ENCODE measurements around the gene RGMA.

The RGMA gene, protein sequence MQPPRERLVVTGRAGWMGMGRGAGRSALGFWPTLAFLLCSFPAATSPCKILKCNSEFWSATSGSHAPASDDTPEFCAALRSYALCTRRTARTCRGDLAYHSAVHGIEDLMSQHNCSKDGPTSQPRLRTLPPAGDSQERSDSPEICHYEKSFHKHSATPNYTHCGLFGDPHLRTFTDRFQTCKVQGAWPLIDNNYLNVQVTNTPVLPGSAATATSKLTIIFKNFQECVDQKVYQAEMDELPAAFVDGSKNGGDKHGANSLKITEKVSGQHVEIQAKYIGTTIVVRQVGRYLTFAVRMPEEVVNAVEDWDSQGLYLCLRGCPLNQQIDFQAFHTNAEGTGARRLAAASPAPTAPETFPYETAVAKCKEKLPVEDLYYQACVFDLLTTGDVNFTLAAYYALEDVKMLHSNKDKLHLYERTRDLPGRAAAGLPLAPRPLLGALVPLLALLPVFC

DNA sequence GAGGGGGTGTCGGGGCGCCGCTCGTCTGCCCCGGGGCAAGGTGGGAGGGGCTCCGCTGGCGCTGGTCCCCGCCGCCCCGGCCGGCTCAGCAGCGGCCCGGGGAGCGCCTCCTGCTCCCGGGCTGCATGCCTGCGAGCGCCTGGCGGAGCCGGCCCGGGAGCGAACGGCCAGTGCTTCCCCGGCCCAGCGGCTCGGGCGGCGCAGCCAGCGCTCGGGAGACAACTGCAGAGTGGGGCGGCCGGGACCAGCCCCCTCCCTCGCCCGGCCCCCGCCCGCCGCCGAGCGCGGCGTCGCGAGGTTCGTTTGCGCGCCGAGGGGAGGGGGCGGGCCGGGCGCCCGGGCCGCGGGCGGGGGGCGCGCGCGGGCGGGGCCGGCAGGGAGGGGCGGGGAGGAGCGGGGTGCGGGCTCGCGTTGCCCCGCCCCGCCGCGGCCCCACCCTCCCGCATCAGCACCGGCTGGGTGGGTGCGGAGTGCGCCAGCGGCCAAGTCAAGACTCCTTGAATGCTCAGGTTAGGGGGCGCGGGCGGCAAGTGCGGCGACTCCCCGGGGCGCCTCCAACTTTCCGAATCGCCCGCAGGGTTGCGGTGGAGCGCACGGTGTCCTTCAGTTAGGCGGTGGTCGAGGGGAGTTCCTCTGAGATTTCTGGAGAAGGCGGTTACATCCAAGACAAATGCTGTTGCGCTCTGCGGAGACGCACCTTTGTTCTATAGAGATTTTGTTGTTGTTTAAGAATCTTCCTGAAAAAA is at the start of gene RGMA:
TSS of gene RGMA (minus strand) at position 231 of the 746 bp plus-strand sequence. CDS start 279 bp downstream, outside the sequence.
- no peak for DNase-seq

DNA sequence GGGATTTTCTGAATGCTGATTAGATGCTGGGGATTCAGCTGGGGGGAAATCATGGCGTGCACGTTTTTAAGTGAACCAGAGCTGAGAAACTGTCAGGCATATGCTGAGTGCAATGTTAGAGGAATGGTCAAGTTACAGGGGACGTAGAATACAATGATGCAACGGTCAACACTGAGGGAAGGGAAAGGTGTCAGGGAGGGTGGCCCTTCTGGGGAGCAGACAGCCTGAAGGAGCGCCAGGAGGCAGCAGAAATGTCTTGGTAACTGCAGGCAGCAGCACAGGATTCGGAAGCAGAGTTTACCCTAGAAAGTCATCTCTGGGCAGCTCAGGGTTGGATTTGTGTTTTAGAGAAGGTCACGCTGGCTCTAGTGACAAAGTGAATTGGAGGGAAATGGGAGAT is 47.6 kb upstream of the RGMA start:
- DNase-seq = no peak

DNA sequence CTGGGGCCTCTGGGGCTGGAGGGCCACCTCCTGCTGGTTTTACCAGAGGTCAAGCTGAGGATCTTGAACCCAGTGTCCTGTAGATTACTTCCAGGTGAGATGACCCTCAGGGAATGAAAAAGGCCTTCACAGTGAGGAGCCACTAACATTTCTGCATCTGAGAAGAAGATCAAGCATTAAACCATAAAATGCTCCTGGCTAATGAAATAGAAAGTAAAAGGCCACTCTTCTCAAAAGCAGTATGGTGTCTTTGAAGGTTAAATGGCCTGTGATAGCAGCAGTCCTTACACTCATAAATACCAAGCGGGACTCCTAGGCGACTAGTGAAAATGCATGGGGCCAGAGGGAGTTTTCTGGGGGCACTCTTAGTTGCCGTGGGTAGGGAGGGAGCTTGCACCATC is 47.0 kb upstream of the RGMA start:
- DNase-seq = no peak

DNA sequence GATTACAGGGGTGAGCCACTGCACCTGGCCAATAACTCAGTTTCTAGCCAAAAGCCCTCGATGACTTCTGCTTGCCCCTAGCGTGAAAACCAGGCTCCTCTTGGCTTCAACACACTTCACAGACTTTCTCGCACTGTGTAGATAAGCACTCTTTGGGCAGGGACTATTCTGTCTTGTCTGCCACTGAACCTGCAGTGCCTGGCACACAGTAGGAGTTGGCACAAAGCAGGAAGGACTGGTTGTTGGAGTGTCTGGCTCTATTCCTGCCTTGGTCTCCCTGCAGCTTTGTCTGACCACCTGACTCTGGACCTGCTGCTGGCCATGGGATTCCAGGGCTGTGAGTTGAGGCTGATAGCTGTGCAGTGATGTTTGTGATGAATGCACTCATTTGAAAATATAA is 46.4 kb upstream of the RGMA start:
- DNase-seq = no peak

DNA sequence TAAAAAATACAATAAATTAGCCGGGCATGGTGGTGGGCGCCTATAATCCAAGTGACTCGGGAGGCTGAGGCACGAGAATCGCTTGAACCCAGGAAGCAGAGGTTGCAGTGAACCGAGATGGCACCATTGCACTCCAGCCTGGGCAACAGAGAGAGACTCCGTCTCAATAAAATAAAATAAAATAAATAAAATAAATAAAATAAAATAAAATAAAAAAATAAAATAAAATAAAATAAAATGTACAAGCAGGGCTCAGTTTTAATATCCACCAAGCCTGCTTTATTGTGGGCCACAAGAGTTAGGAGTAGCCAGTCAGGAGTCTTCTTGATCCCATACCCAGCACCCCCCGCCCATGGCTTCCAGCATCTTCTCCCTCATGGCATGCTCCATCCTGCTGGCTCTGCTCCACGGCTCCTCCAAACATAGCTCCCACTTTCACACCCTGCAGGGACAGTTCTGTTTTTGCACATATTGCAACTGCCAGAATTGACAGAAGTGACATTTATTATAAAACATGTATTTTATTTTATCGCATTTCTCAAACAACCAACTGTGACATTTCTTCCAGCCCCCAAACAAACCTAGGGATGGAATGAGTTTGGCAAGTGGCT is 42.6 kb upstream of the RGMA start:
- DNase-seq = no peak

DNA sequence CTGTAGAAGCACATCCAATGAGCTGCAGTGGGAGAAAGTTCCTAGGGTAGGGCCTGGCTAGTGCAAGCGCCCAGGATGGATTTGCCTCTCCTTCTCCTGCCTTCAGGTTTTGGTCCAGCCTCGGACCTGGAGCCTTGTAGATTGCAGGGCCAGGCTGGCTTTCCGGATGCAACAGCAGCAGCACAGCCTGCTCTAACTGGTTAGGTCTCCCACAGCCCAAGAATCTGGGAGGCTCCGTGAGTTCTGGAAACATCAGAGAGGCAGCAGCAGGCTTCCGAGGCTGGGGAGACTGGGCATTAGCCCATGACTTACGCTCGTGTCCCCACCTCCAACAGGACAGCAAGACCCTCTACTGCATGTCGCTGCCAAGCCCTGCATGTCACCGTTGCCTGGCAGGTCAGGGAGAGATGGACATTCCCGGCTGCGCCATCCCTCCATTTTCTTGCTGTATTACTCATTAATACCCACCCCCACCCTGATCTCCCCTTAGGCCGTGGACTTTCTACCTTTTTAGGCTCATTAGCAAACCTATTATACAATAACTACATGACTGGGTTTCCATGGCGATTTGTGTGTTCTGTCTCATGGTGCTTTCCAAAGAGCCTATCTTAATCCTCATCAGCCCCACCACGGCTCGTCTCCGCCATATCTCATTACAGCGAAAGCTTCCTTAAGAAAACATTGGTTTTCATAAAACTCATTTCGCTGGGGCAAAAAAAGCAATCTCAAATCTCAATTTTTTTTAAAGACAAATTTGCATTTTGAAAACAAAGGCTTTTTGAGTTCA is 40.9 kb upstream of the RGMA start:
- DNase-seq = no peak

DNA sequence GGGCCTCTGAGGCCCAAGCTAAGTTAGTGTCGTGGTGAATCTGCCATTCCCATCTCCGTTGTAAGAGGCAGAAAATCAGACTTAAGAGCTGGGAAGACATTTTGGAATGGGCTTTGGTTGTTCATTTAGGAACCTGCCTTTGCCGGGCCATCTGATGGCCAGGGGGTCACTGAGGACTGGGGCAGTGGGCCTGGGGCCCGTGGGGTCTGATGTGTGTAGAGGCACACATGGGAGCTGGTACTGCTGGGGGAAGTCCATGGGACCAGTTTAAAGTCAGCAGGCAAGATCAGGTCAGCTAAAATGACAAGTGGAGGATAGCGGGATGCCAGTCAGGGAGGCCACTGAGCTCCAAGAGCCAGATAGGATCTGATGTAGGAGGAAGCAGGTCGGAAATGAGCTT is 38.3 kb upstream of the RGMA start:
- DNase-seq = no peak

DNA sequence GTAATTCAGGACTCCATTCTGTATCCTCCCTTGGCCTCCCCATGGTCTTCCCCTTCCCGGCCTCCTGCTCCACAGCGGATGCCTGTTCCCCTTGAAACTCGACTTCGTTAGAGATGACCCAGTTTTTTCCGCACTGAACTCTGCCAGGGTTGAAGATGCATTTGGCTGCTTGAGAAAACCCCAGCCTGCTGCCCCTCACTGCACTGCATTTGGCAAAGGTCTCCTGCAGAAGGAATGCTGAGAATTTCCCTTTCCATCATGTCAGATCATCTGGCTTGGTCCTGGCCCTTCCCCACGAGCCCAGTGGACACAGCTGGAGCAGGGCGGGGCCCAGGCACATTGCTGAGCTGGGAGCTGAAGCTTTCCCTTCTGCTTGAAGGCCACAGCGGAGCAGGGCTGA is 37.6 kb upstream of the RGMA start:
- no peak for DNase-seq

DNA sequence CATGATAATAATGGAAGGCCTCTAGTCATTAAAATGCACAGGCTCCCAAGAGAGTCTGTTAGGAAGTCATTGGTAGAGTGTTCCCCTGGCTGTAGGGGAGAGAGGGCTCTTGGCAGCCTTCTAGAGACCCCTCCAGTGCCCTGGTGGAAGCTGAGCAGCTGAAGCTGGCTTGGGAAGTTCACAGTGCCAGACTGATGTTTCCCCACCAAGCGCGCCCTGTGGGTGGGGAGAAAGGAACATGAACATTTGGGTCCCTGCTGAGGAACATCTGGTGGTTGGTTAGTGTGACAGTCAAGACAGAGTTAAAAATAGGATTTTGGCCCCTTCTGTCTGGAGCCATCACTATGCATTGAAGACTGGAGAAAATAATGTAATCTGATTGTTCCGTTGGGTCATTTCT is 37.1 kb upstream of the RGMA start:
- DNase-seq = no peak

DNA sequence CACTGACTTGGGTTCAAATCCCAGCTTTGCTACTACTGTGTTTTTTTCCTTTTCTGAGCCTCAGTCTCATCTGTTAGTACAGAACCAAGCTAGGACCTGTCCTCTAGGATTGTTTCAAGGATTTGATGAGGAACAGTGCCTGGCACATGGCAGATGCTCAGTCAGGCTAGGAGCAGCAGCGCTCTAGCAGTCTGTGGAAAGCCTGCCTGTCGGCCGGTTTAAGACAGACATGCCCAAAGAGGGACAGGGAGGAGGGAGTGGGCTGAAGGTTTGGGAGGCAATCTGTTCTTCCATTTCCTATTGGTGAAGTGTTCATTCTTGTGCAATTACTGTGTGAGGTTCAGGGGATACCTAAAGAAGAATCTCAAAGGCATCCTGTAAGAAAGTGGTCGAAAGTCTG is 35.1 kb upstream of the RGMA start:
- no peak for DNase-seq

DNA sequence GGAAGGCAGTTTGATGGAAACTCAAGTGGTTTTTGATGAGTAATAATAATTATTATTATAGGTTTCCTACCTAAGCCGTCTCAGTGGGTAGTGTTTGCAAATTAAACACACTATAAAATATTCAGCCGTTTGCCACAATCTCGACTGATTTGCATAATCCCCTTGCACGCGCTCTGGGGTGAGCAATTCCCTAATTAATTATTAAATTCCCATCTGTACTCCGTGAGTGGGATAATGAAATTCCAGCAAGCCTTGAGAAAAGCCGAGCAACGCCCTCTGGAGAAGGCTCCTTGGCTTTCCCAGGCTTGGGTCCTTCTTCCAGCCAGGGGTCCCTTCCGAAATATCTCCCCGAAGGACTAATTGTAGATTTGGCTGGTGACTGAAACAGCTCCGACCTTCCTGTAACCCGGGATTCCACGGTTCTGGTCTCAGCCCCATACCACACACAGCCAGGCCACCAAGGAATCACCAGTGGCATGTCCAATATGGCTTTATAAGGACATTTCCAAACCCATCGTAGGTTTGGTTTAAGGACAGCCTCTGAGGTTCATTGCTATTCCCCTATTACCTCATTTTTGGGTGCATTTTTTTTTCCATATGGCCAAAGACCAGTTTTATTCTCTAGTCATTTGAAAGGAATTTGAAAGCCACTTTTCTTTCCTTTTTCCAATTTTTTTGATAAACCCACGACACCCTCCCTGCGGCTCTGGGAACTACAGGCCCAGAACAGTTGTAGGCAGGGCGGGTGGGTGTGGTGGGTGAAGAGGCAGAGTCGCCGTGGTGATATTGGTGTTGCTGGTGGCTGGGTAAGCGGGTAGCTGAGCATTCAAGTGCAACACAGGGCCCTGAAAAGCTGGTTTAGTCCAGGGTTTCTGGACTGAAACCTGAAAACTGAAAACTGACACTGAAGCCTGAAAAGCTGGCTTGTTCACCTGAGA is 33.2 kb upstream of the RGMA start:
- no peak for DNase-seq

DNA sequence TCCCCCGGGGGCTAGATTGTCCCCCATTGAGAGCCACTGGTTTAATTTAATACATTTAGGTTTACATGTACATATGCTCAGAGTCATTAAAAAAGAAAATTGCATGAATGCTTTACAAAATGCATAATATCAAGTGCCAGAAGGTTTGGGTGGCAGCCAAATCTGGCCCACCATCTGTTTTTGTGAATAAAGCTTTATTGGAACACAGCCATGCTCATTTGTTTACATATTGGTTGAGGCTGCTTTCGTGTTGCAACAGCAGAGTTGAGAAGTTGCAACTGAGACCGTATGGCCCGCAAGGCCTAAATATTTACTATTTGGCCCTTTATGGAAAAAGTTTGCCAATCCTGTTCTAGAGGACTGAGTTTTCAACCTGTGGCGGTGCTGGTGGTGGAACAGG is 32.1 kb upstream of the RGMA start:
- no peak for DNase-seq

DNA sequence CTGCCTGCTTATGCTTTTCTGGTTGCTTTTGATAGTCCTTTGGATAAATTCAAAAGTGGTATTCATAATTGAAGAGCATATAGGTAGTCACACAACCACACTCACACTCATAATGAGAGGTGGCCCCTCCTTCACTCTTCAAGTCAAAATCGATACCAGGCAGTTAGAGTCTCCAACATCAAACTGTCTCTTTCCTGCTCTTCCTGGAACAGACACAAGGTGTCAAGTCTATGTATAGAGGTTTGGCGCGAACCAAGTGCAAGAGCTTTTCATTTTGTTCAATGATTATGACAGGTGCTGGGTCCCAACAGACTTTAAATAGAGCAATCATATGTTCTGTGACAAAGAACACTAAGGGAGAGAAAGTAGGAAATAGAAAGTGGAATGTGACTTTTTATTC is 29.9 kb upstream of the RGMA start:
- no peak for DNase-seq

DNA sequence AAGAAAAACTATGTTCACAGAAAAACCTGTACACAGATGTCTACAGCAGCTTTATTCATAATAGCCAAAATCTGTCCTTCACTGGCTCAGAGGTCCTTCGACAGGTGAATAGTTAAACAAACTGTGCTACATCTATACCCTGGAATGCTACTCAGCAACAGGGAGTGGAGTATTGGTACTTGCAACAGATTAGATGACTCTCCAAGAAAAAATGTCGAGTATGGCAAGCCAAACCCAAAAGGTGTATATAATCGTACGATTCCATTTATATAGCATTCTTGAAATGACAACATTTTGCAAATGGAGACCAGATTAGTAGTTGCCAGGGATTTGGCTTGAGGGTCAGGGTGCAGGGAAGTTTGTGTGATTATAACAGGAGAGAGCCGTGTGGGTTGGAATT is 22.4 kb upstream of the RGMA start:
- DNase-seq = no peak

DNA sequence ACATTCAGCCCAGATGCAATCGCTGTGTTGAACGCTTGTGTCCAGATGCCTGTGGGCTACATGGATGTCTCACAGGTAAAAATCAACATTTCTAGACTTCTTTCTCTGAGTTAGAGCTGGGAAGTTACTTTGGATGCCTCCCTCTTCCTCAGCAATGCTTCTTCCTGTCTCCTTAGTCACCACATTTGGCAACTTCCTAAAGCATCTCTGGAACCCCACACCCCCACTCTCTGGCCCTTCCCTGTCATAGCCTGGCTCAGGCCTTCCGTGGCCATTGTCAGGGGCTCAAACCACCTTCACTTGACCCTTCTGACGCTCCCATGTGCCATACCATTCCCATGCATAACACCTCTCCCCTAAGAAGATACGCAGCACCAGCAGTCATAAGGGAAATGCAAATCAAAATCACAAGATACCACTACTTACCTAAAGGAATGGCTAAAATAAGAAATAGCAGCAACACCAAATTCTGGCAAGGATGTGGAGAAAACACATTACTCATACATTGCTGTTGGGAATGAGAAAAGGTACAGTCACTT is 21.6 kb upstream of the RGMA start:
- DNase-seq = no peak

DNA sequence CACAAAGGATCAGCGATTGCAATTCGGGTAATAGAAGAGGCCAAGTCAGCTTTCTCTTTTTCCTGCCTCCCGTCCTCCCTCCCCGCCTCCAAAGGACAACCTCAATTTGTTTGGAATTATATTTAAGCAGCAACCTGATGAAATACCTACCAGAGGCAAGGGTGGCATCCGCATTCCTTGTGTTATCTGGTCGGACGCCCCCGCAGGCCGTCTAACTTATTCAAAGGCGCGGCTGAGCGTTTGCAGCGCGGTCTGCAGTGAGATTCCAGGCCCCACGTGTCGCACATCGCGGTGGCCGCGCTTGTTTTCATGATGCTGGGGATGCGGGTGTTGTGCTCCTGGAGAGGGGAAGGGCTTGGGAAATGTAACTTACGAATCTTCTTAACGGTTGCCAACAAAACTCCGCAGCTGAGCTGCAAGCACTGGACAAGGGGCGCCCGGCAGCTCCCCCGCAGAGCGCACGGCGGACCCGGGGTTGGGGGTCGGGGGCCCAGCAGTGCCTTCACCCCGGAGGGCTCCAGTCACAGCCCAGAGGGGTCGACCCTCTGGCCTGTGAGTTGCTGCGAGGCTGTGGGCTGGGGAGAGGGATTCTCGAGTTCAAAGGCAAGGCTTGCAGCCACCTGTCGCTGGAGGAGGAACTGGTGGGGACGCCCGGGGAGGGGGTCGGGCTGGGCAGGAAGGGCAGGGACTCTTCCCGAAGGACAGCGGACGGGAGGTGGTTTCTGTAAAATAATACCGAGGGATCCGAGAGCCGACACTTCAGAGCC is 20.5 kb upstream of the RGMA start:
- no peak for DNase-seq

DNA sequence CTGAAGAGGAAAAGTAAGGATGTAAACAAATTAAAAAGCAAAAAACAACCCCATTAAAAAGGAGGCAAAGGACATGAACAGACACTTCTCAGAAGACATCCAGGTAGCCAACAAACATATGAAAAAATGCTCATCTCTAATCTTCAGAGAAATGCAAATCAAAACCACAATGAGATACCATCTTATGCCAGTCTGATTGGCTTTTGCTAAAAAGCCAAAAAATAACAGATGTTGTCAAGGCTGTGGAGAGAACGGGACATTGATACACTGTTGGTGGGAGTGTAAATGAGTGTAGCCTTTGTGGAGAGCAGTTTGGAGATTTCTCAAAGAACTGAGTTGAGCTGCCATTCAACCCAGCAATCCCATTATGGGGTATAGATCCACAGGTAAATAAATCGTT is 18.6 kb upstream of the RGMA start:
- no peak for DNase-seq

DNA sequence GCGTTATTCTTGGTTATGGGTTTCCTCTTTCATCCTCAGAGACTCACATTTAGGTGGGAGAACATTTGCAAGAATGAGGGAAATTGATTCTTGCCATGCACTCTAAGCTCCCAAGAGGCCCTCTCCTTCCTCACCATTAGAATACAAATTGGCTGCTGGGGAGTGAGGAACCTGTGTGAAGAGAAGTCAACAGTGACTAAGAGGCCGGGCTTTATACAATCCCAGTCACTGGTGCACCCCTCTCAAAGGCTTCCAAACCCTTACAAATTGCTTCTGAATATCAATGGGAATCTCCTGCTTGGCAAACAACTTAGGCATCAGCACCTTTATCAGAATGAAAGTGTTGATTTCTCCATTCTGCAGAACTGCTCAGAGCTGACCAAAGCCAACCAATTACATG is 16.5 kb upstream of the RGMA start:
- no peak for DNase-seq

DNA sequence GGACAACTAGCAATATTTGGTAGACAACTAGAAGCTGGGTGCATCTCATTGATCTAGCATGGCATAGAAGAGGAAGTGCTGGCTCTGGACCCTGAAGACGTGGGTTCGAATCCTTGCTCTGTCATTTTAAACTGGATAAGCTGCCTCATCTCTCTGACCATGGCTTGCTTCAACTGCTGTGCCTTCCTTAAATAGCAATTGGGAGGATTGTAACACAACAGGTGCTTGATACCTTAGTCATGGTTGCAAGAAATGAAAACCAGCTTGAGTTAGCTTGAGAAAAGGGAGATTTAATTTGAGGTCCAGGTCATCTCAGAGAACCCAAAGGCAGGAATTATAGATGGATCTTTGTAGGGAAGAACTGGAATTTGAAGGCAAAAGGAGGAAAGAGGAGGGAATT is 14.8 kb upstream of the RGMA start:
- DNase-seq = no peak

DNA sequence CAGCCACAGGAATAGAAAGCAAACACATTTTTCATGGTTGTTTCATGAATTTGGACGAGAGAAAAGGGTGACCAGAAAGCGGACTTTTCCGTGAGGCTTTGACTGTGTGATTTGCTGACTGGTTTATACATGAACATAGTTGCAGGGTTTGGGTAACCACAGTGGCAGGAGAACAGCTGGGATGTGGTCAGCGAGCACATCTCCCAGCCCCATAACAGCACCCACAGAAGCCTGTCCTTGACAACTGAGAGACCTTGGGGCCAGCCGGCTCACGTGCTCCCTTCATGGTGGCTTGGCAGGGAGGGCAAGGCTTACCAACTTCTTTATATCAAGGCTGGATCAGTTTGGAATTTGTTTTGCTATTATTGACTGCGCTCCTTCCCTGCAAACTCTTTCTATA is 13.2 kb upstream of the RGMA start:
- DNase-seq = no peak

DNA sequence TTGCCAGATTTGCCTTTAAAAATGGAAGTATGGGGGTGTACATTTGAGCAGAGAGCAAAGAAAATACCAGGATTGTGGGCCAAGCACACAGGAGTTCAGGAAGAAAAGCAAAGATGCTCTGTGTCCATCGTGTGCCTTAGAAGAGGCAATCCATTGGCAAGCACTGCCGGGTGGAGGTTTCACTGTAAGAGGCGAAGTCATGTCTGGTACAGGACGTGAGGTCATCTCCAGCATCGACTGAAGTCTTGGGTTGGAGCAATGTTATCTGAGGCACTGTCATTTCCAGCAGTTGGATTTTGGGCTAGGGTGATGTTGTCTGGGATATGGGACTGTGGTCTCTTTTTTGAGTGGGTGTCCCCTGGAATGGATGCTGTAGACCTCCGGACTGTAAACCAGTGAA is 4.8 kb upstream of the RGMA start:
- DNase-seq = no peak

All from activated T-cell treated with anti-CD3 and anti-CD28 coated beads, Interleukin-2, amount 50 U/mL, for 1 hour (primary cell).